Endothelial cell (in vitro differentiated cells): ENCODE results near the gene COL7A1. TPM values are rescaled to one million over a fixed set of nuclear protein-coding genes. Genes with fewer than 3 reads are reported as not detected.

Source experiments
- DNase-seq: peaks from one replicate; pipeline ENCODE4 v3.0.0; 2021; ENCODE audit warnings: low spot score
- H3K27ac Mint-ChIP-seq: one replicate; pipeline ENCODE4 v1.8.0; 2021; ENCODE audit warnings: mixed read lengths, inconsistent platforms; ENCODE audit not compliant: unreplicated experiment
- H3K27me3 Mint-ChIP-seq: one replicate; pipeline ENCODE4 v1.8.0; 2021; ENCODE audit warnings: mild to moderate bottlenecking, moderate library complexity, mixed read lengths, inconsistent platforms; ENCODE audit not compliant: unreplicated experiment
- H3K36me3 Mint-ChIP-seq: one replicate; pipeline ENCODE4 v1.8.0; 2021; ENCODE audit warnings: mild to moderate bottlenecking, low read depth, mixed read lengths, inconsistent platforms; ENCODE audit not compliant: unreplicated experiment
- H3K4me1 Mint-ChIP-seq: one replicate; pipeline ENCODE4 v1.8.0; 2021; ENCODE audit warnings: mild to moderate bottlenecking, mixed read lengths, inconsistent platforms; ENCODE audit not compliant: unreplicated experiment
- H3K4me3 Mint-ChIP-seq: one replicate; pipeline ENCODE4 v1.8.0; 2021; ENCODE audit warnings: mild to moderate bottlenecking, mixed read lengths, inconsistent platforms; ENCODE audit not compliant: unreplicated experiment
- H3K9me3 Mint-ChIP-seq: one replicate; pipeline ENCODE4 v1.8.0; 2021; ENCODE audit warnings: mixed read lengths, inconsistent platforms; ENCODE audit not compliant: unreplicated experiment
- long read RNA-seq: library from polyadenylated mRNA; unstranded; transcript quantifications from one replicate; pipeline ENCODE4 v2.0.0, GENCODE V29; 2020; ENCODE audit not compliant: unreplicated experiment
- total RNA-seq: library from RNA; stranded (reverse); fragmentation: NEBNext Ultra II Directional; extraction: Animal tissue kit (Norgen Biotek cat#: 25700); gene quantifications from one replicate; pipeline ENCODE4 v1.2.1, GENCODE V29; 2021; ENCODE audit not compliant: unreplicated experiment
- TF ChIP-seq, protein P1 (sequence below): fragments of 200-600 bp; sonication (generic); IDR thresholded peaks from one replicate; pipeline ENCODE4 v1.5.0; 2021; ENCODE audit warnings: antibody characterized with exemption; ENCODE audit not compliant: unreplicated experiment

Gene COL7A1
- total RNA-seq: 5.2 TPM
- long read RNA-seq, partial matches to known transcripts: 0 of 2 reads
- long read RNA-seq, other reads (novel, unspliced or antisense): 1 of 2 reads

DNA sequence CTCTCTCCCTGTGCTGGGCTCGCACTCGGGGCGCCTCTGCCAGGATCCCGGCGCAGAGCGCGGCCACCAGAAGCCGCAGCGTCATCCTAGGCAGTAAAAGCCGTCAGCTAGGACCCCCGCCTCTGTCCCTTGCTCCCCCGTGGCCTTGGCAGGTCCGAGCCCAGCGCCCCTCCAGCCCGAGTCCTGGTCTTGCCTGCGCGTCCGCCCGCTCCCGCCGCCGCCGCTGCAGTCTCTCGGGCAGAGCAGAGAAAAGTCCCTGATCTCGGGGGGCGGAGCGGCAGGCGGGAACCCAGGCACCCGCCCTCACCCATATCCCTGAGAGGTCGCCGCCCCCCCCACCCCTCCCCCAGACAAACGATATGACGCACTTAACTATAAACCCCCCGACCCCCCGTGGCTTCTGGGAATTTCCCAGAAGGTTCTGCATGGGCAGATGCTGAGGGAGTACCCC lies at the start of gene COL7A1:
Gene COL7A1, minus strand, starts transcription at position 255 of the 451 bp plus-strand sequence. Its CDS starts 170 bp downstream, at position 85.
- DNase-seq: no peak
- no peak within 1 kb of the TSS for H3K4me3 Mint-ChIP-seq
- H3K4me1 Mint-ChIP-seq: no peaks in the 10 kb centered on the region
- H3K27ac Mint-ChIP-seq: no peak within 1 kb of the TSS
- peaks cover 8% of the 10 kb centered on the region for H3K36me3 Mint-ChIP-seq
- TF ChIP-seq, protein P1, sequence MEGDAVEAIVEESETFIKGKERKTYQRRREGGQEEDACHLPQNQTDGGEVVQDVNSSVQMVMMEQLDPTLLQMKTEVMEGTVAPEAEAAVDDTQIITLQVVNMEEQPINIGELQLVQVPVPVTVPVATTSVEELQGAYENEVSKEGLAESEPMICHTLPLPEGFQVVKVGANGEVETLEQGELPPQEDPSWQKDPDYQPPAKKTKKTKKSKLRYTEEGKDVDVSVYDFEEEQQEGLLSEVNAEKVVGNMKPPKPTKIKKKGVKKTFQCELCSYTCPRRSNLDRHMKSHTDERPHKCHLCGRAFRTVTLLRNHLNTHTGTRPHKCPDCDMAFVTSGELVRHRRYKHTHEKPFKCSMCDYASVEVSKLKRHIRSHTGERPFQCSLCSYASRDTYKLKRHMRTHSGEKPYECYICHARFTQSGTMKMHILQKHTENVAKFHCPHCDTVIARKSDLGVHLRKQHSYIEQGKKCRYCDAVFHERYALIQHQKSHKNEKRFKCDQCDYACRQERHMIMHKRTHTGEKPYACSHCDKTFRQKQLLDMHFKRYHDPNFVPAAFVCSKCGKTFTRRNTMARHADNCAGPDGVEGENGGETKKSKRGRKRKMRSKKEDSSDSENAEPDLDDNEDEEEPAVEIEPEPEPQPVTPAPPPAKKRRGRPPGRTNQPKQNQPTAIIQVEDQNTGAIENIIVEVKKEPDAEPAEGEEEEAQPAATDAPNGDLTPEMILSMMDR: no peak
- H3K27me3 Mint-ChIP-seq: peaks cover 19% of the 10 kb centered on the region
- no peaks in the 10 kb centered on the region for H3K9me3 Mint-ChIP-seq

DNA sequence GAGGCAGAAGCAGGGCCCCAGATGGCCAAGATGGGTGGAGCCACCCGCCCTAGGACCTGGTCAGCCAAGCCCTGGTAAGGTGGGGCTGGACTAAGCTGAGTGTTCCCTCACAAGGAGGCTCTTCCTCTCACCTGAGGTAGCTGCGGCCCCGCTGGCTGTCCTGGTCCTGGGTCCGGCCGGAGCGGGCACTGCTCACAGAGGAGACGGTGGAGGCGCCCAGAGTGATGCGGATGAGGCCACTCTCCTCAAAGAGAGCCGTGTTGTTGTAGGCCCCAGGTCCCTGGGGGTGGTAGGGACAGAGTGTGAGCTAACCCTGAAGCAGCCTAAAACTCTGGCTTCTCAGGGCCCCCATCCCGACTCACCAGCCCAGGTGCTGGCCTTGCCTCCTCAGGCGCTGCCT lies 47.5 kb upstream of the COL7A1 start:
- H3K4me1 Mint-ChIP-seq: peaks cover 8% of the 10 kb centered on the region
- H3K27ac Mint-ChIP-seq: no peak overlapping the region
- no peak overlapping the region for H3K4me3 Mint-ChIP-seq
- peaks cover 12% of the 10 kb centered on the region for H3K27me3 Mint-ChIP-seq
- TF ChIP-seq, protein P1: no peak
- no peak for DNase-seq
- no peaks in the 10 kb centered on the region for H3K9me3 Mint-ChIP-seq
- peaks cover 11% of the 10 kb centered on the region for H3K36me3 Mint-ChIP-seq

DNA sequence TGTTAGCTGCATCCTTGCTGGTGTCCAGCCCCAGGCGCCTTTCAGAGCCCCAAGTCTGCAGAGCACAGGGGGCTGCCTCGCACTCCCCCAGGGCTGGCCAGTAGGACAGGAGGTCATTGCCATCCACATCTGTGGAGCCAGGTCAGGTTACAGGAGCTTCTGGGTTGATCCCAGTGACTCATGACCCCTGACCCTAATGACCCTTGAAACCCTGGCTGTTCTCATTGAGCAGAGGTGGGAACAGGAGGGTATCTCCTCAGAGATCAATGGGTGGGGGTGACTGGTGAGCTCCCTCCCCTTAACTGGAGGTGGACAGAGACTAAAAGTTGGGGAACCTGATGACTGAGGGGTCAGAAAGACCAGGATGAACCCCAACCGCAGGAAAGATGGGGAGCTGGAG lies 46.3 kb upstream of the COL7A1 start:
- Mint-ChIP-seq H3K36me3 (peaks cover 11% of the 10 kb centered on the region), H3K4me3 (no peak overlapping the region), H3K4me1 (peaks cover 18% of the 10 kb centered on the region), H3K9me3 (no peaks in the 10 kb centered on the region), H3K27ac (no peak overlapping the region), H3K27me3 (peaks cover 15% of the 10 kb centered on the region)
- no peak for DNase-seq
- TF ChIP-seq, protein P1: no peak

DNA sequence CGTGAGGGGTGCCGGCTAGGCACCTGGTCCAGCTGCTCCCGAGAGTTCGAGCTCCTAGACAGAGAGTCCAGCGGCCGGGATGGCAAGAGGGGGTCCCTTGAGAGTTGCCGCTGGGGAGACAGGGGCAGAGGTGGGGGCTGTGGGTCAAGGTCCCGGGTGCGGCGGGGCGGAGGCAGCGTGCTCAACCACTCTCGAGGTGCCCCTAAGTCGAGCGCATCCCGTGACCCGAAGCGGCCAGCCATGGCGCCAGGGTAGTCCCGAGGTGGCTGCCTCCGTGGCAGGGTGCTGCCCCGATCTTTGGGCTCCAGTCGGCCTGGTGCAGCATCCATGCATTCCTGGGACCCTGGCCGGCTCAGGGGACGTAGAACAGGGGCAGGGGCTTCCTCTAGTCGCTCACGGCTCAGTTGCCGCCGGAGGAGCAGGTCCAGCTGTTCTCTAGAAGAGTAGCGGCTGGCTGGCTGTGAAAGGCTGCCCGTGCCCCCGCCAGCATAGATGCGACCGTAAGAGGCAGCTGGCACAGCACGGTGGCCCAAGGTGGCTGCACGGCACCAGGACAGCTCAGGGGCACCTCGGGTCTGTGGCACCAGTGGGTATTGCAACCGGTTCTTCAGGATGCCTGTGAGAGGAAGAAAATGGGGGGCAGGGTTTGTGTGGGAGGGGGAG lies 44.9 kb upstream of the COL7A1 start:
- H3K4me1 Mint-ChIP-seq: peaks cover 23% of the 10 kb centered on the region
- no peaks in the 10 kb centered on the region for H3K9me3 Mint-ChIP-seq
- no peak overlapping the region for H3K27ac Mint-ChIP-seq
- H3K36me3 Mint-ChIP-seq: peaks cover 11% of the 10 kb centered on the region
- H3K4me3 Mint-ChIP-seq: no peak overlapping the region
- TF ChIP-seq, protein P1: no peak
- H3K27me3 Mint-ChIP-seq: peaks cover 16% of the 10 kb centered on the region
- DNase-seq: no peak

DNA sequence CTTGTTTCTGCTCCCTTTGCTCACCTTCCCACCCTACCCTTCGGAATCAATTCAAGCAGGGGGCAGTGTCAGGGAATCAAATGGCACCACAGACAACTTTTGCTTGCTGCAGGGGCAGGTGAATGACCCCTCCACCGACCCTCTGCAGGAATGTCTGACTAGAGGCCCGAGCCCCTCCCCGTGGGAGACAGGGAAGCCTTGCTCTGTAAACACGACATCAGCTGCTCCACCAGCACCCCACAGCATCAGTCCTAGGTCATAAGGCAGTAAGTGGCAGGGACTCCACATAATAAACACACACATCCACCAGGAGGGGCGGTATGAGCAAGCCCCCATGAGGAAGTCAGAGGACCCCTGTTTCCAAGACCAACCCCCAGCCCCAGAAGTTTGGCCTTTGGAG lies 42.2 kb upstream of the COL7A1 start:
- TF ChIP-seq, protein P1: no peak
- no peak for DNase-seq
- no peaks in the 10 kb centered on the region for H3K9me3 Mint-ChIP-seq
- H3K27me3 Mint-ChIP-seq: peaks cover 16% of the 10 kb centered on the region
- peaks cover 29% of the 10 kb centered on the region for H3K4me1 Mint-ChIP-seq
- peak overlapping the region; percentile 95 for H3K27ac Mint-ChIP-seq
- H3K36me3 Mint-ChIP-seq: peaks cover 16% of the 10 kb centered on the region
- H3K4me3 Mint-ChIP-seq: peak overlapping the region; percentile 65
